Duodenal mucosa (tissue), 2 donors: ENCODE measurements around the gene SPRED3.
A peak's percentile ranks its signal among the peaks of the same experiment; 100 is the strongest.
"Not testable (repeated sequence)": the region's sequence is repeated elsewhere in the genome, so short reads cannot be mapped to it uniquely, and the experiment has no call there.

Experiments
- H3K27ac ChIP-seq: one replicate; pipeline ENCODE4 v1.7.0; 2013; ENCODE audit warnings: low read depth, low read length
- H3K27me3 ChIP-seq, 2 donors: one replicate each; pipeline ENCODE4 v1.7.0; 2013; ENCODE audit warnings: low read length in 2 of 2, control low read depth in 1 of 2; ENCODE audit not compliant: insufficient read depth in 2 of 2, control insufficient read depth in 1 of 2
- H3K36me3 ChIP-seq, 2 donors: one replicate each; pipeline ENCODE4 v1.7.0; 2013; ENCODE audit warnings: low read length in 2 of 2, control low read depth in 1 of 2; ENCODE audit not compliant: insufficient read depth in 2 of 2, control insufficient read depth in 1 of 2
- H3K4me1 ChIP-seq, 2 donors: one replicate each; pipeline ENCODE4 v1.7.0; 2013; ENCODE audit warnings: low read length in 2 of 2, control low read depth in 1 of 2; ENCODE audit not compliant: insufficient read depth in 2 of 2, control insufficient read depth in 1 of 2
- H3K4me3 ChIP-seq, 2 donors: one replicate each; pipeline ENCODE4 v1.7.0; 2013; ENCODE audit warnings: low read length in 2 of 2, low read depth in 1 of 2
- H3K9ac ChIP-seq, 2 donors: one replicate each; pipeline ENCODE4 v1.7.0; 2013; ENCODE audit warnings: low read length in 2 of 2, low read depth in 1 of 2
- H3K9me3 ChIP-seq, 2 donors: one replicate each; pipeline ENCODE4 v1.7.0; 2013; ENCODE audit warnings: low read length in 2 of 2, control low read depth in 1 of 2; ENCODE audit not compliant: control insufficient read depth in 1 of 2

SPRED3 gene

DNA sequence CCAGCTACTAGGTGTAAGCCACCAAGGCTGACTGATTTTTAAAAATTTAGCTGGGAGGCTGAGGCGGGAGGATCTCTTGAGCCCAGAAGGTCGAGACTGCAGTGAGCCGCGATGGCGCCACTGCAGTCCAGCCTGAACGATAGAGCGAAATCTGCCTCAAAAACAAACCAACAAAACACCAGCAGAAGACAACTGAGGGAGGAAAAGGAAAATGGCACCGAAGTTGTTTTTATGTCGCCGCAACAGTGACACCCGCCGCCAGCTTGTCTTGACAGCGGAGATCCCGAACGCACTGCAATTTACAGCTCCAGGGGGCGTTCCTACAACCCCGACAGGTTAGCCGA lies 14.1 kb downstream of the SPRED3 start:
- Histone ChIP-seq H3K9me3 (no peaks in the 10 kb centered on the region), H3K4me1 (peaks cover 3 to 4% of the 10 kb centered on the region in 2 donors), H3K27ac (no peak overlapping the region), H3K4me3 (peak overlapping the region; percentile 58 to 62), H3K36me3 (peaks cover 4 to 16% of the 10 kb centered on the region in 2 donors), H3K27me3 (peaks cover 0 to 6% of the 10 kb centered on the region in 2 donors), H3K9ac (peak overlapping the region in 1 of 2 donors; percentile 55)

DNA sequence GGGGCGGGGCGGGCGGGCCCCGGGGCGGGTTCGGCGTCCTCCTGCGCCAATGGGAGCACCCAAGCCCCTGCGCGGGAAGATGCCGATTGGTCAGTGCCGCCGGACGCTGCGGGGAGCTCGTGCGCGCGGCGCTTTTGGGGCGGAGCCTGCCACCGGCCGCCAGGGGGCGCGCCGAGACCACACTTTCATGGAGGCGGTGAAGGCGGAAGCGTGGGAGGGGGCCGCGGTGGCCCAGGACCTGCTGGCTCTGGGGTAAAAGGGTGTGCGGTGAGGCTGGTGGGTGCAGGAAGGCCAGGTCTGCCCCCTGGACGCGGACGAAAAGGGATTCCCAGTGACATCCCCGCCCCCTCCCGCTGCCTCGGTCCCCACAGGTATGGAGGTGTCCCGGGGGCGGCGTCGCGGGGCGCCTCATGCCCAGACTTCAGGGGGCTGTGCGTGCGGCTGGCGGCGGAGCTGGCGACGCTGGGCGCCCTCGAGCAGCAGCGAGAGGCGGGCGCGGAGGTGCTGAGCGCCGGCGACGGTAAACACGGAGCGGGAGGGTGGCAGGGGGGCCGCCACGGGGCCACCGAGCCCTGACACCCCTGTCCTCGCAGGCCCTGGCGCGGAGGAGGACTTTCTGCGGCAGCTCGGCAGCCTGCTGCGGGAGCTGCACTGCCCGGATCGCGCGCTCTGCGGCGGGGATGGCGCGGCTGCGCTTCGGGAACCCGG lies 14.6 kb downstream of the SPRED3 start, which contains the start of gene FAM98C:
Gene FAM98C, plus strand, starts transcription at position 127 of the 708 bp plus-strand sequence. Its CDS starts 61 bp downstream, at position 188.
- H3K36me3 ChIP-seq = peaks cover 4 to 16% of the 10 kb centered on the region in 2 donors
- peaks cover 0 to 2% of the 10 kb centered on the region in 2 donors for H3K27me3 ChIP-seq
- peaks cover 3 to 4% of the 10 kb centered on the region in 2 donors for H3K4me1 ChIP-seq
- no peaks in the 10 kb centered on the region for H3K9me3 ChIP-seq
- H3K4me3 ChIP-seq = peak within 1 kb of the TSS; percentile 83 to 94
- H3K27ac ChIP-seq = peak within 1 kb of the TSS; percentile 73
- H3K9ac ChIP-seq = peak within 1 kb of the TSS; percentile 88 to 91

DNA sequence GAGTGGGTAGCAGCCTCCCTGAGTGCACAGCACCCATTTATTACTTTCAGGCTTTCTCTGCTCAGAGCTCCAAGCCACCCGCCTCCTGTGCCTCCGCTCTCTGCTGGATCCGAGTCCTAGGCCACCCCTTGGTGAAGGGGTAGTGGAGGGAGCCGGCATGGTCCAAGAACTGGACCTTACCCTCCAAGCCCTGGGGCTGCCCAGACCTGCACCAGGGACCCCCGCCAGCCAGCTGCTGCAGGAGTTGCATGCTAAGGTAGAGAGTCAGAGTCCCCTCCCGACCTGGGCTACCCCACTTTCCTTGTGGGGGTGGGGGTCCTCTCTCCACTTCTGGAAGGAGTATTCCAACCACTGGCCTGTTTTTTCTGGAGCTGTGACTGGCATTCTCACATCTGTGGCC lies 16.4 kb downstream of the SPRED3 start:
- H3K9ac ChIP-seq = no peak overlapping the region
- peaks cover 9 to 16% of the 10 kb centered on the region in 2 donors for H3K36me3 ChIP-seq
- H3K4me1 ChIP-seq = peaks cover 3 to 4% of the 10 kb centered on the region in 2 donors
- H3K27ac ChIP-seq = no peak overlapping the region
- no peak overlapping the region for H3K4me3 ChIP-seq
- peaks cover 0 to 2% of the 10 kb centered on the region in 2 donors for H3K27me3 ChIP-seq
- no peaks in the 10 kb centered on the region for H3K9me3 ChIP-seq

DNA sequence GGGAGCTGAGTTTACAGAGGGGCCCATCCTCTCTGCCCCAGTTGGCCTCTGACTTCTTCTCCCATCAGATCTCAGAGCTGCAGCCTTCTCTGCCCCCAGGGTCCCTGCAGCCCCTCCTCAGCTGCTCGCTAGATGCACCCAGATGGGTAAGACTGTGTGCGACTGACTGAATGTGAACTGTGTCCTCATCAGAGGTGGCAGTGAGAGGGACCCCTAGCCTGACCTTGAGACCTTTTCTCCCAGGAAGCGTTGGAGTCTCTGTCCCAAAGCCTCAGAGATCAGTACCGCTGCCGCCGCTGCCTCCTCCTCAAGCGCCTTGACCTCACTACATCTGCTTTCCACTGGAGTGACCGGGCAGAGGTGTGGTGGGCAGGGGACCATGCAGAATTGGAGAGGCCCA lies 16.8 kb downstream of the SPRED3 start:
- Histone ChIP-seq H3K36me3 (peaks cover 9 to 16% of the 10 kb centered on the region in 2 donors), H3K27me3 (peaks cover 0 to 2% of the 10 kb centered on the region in 2 donors), H3K4me1 (peaks cover 3 to 4% of the 10 kb centered on the region in 2 donors), H3K4me3 (no peak overlapping the region), H3K9me3 (no peaks in the 10 kb centered on the region), H3K27ac (no peak overlapping the region), H3K9ac (no peak overlapping the region)

DNA sequence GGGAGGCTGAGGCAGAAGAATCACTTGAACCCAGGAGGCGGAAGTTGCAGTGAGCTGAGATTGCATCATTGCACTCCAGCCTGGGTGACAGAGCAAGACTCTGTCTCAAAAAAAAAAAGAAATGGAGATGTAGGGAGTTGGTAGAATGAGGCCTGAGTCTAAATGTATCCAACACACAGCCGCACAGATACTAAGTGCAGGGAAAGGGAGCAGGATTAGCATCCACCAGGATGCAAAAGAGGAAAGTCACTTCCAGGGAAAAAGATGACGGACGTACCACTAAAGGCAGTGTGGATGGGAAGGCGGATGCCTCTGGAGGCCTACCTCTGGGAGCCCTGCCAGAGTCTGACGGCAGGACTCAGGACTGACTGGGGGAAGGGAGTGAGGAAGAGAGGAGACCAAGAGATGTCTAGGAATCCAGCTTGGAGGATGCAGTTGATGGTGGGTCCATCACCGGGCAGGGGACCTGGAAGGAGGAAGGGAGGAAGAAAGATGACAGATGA lies 21.2 kb downstream of the SPRED3 start:
- H3K4me3 ChIP-seq = no peak overlapping the region
- H3K9ac ChIP-seq = no peak overlapping the region
- H3K4me1 ChIP-seq = no peaks in the 10 kb centered on the region
- no peaks in the 10 kb centered on the region for H3K9me3 ChIP-seq
- peaks cover 9 to 16% of the 10 kb centered on the region in 2 donors for H3K36me3 ChIP-seq
- H3K27me3 ChIP-seq = no peaks in the 10 kb centered on the region
- H3K27ac ChIP-seq = no peak overlapping the region

DNA sequence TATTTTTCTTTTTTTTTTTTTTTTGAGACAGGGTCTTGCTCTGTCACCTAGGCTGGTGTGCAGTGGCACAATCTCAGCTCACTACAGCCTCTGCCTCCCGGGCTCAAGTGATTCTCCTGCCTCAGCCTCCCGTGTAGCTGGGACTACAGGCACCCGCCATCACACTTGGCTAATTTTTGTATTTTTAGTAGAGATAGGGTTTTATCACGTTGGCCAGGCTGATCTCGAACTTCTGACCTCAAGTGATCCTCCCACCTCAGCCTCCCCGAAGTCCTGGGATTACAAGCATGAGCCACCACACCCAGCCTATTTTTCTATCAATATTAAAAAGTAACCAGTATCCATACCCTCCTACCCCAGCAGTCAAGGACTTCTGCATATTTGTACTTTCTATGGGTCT lies 21.9 kb downstream of the SPRED3 start:
- H3K4me3 ChIP-seq, H3K9ac ChIP-seq, H3K27ac ChIP-seq, H3K9me3 ChIP-seq, H3K27me3 ChIP-seq, H3K4me1 ChIP-seq: not testable (repeated sequence)
- peaks cover 9 to 13% of the 10 kb centered on the region in 2 donors for H3K36me3 ChIP-seq

DNA sequence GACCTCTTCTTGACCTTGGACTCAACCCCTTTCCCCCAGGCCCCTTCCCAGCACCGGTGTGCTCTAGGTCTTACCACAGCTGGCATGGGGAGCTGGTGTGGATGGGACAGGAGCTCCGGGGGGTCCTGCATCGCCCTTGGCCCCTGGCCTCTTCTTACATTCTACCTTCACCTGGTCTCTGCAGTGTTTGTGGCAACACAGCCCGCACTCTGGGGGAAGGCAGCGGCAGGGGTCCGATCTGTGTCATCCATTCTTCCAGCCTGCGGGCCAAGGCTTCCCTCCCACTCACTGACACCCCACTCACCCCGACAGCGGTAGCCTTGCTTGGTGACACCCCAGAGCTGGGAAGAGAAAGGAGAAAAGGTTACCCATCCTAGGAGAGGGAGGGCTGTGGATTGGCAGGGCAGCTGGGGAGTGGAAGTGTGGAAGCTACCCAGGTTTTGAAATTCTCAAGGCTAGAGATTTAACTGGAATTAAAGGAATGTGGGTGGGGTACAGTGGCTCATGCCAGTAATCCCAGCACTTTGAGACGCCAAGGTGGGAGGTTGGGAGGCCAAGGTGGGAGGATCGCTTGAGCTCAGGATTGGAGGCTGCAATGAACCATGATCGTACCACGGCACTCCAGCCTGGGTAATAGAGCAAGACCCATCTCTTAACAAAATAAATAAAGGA lies 22.7 kb downstream of the SPRED3 start:
- Histone ChIP-seq H3K36me3 (peaks cover 9 to 10% of the 10 kb centered on the region in 2 donors), H3K9ac (no peak overlapping the region), H3K27ac (no peak overlapping the region), H3K9me3 (no peaks in the 10 kb centered on the region), H3K27me3 (no peaks in the 10 kb centered on the region), H3K4me1 (no peaks in the 10 kb centered on the region), H3K4me3 (no peak overlapping the region)

DNA sequence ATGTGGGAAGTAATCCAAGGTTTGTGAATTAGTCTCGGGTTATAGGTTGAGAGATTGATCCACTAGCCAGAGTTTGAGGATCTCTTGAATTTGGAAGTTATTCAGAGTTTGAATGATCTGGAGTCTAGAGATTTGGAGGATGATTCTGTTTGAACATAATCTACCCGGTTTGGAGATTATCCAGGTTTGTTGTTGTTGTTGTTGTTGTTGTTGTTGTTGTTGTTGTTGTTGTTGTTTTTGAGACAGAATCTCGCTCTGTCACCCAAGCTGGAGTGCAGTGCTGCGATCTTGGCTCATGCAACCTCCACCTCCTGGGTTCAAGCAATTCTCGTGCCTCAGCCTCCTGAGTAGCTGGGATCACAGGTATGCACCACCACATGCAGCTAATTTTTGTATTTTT lies 23.4 kb downstream of the SPRED3 start:
- H3K9ac ChIP-seq, H3K36me3 ChIP-seq, H3K27me3 ChIP-seq, H3K9me3 ChIP-seq, H3K4me1 ChIP-seq, H3K4me3 ChIP-seq, H3K27ac ChIP-seq: not testable (repeated sequence)

DNA sequence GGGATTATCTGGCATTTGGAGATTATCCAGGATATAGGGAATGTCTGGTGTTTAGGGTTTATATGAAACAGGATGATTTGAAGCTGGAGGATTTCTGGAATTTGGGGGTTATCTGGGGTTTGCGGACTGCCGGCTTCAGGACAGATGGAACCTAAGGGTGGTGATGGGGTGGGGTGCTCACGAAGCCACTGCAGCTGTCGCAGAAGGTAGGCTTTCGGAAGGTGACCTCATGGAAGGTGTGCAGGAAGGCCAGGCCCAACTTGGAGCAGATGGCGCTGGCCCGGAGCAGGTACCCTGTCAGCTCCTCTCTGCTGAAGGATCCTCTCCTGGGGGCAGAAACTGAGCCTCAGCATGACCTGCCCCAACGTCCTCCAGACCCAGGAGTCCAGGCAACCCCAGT lies 24.0 kb downstream of the SPRED3 start:
- peaks cover 0 to 4% of the 10 kb centered on the region in 2 donors for H3K27me3 ChIP-seq
- H3K4me3 ChIP-seq = no peak overlapping the region
- no peak overlapping the region for H3K27ac ChIP-seq
- H3K9me3 ChIP-seq = no peaks in the 10 kb centered on the region
- no peaks in the 10 kb centered on the region for H3K4me1 ChIP-seq
- H3K36me3 ChIP-seq = peaks cover 0 to 6% of the 10 kb centered on the region in 2 donors
- no peak overlapping the region for H3K9ac ChIP-seq

DNA sequence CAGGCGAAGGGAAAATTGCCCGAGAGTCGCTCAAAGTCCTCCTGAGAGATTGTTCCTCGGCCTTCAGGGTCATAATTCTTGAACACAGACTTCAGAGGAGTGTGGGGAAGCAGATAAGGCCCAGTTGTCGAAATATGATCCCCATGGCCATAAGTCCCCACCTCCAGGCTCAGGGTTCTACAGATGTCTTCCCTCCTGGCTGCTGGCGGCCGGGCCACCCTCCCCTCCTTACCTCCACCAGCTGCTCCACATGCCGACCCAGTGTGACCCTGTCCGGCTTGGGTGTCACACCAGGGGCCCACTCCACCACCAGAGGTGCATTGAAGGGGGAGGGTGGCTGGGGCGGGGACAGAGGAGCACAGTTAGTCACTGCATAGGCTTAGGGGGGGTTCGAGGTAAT lies 24.5 kb downstream of the SPRED3 start:
- H3K4me1 ChIP-seq = peaks cover 0 to 2% of the 10 kb centered on the region in 2 donors
- no peak overlapping the region for H3K9ac ChIP-seq
- no peak overlapping the region for H3K4me3 ChIP-seq
- H3K36me3 ChIP-seq = peaks cover 0 to 6% of the 10 kb centered on the region in 2 donors
- H3K27me3 ChIP-seq = peaks cover 0 to 4% of the 10 kb centered on the region in 2 donors
- H3K9me3 ChIP-seq = no peaks in the 10 kb centered on the region
- no peak overlapping the region for H3K27ac ChIP-seq
